K562 (cell line): ENCODE measurements around the gene AGTR1. TPM values are rescaled to one million over a fixed set of nuclear protein-coding genes. Genes with fewer than 3 reads are reported as not detected.

Source experiments
- ATAC-seq: fragments of 200-7000 bp; cut with Tn5 transposase; 3 replicates; pipeline ENCODE4 v1.9.1; 2020; ENCODE audit warnings: moderate library complexity
- BruUV-seq: library from RNA; stranded (reverse); fragments of 400-500 nt; replicated peaks from 2 replicates; lab custom pipeline; 2021; lab: Mats Ljungman, UMichigan
- CTCF ChIA-PET: fragments of 300-600 bp; formaldehyde crosslinking; extraction: SDS; loops from one replicate; lab custom pipeline; 2021; ENCODE audit warnings: low intra/inter-chr PET ratio; lab: Yijun Ruan, JAX
- POLR2A ChIA-PET: fragments of 300-600, 350-650 bp; sonication (Branson Sonifier 250); formaldehyde crosslinking; extraction: SDS; loops from one replicate; lab custom pipeline; 2021; ENCODE audit warnings: antibody characterized with exemption, inconsistent platforms; lab: Yijun Ruan, JAX
- DNase-seq, 4 experiments: peaks; one replicate each; pipeline versions ENCODE4 v3.0.0 to v3.0.0-alpha.2; 2011 to 2018; ENCODE audit warnings: low spot score in 3 of 4, mixed read lengths in 3 of 4; ENCODE audit errors: extremely low read depth in 1 of 4
- FAIRE-seq: peaks from 2 replicates; lab custom pipeline; 2011; peaks lifted over from hg19 to GRCh38; lab: Jason Lieb, UNC
- H2AFZ ChIP-seq: 2 replicates; pipeline ENCODE4 v1.6.0; 2011; ENCODE audit warnings: low read depth, low read length, control low read depth, inconsistent platforms
- H3K27ac ChIP-seq: fragments of 200-600 bp; 3 replicates; pipeline ENCODE4 v1.8.0; 2011; ENCODE audit warnings: low read depth, mild to moderate bottlenecking, control low read depth, inconsistent platforms, low read length, moderate library complexity, mixed read lengths; ENCODE audit errors: extremely low read depth
- H3K27me3 ChIP-seq, 2 experiments: fragments of 300-600 bp in 1 of 2; 2 replicates in 1 of 2; 3 replicates in 1 of 2; pipeline versions ENCODE4 v1.6.0 to v1.8.0; 2011; ENCODE audit warnings: inconsistent platforms in 2 of 2, low read length in 2 of 2, mild to moderate bottlenecking in 1 of 2, mixed read lengths in 1 of 2, moderate library complexity in 1 of 2; ENCODE audit not compliant: control insufficient read depth in 2 of 2, insufficient read depth in 2 of 2
- H3K36me3 ChIP-seq: fragments of 300-600 bp; 3 replicates; pipeline ENCODE4 v1.8.0; 2011; ENCODE audit warnings: mild to moderate bottlenecking, low read length, inconsistent platforms; ENCODE audit not compliant: control insufficient read depth, insufficient read depth
- H3K4me1 ChIP-seq, 2 experiments: fragments of 200-600 bp in 1 of 2; replicated peaks in 1 of 2; 2 replicates in 1 of 2; 3 replicates in 1 of 2; pipeline versions ENCODE4 v1.5.1 to v1.8.0; 2011; ENCODE audit warnings: inconsistent platforms in 2 of 2, low read length in 2 of 2, mild to moderate bottlenecking in 1 of 2, mixed read lengths in 1 of 2, moderate library complexity in 1 of 2; ENCODE audit not compliant: control insufficient read depth in 2 of 2, insufficient read depth in 2 of 2
- H3K4me2 ChIP-seq: 2 replicates; pipeline ENCODE4 v1.6.1; 2011; ENCODE audit warnings: low read length, control low read depth, inconsistent platforms, mixed read lengths; ENCODE audit not compliant: insufficient read depth
- H3K4me3 ChIP-seq: fragments of 200-600 bp; sonication (generic), shearing (Covaris generic); 2 replicates; pipeline ENCODE4 v1.5.1; 2016; ENCODE audit warnings: control low read depth, inconsistent platforms
- H3K79me2 ChIP-seq: fragments of 200-600 bp; 3 replicates; pipeline ENCODE4 v1.8.0; 2011; ENCODE audit warnings: low read length, inconsistent platforms; ENCODE audit not compliant: control insufficient read depth, insufficient read depth
- H3K9ac ChIP-seq, 2 experiments: 2 replicates each; pipeline versions ENCODE4 v1.6.0 to v1.6.1; 2011; ENCODE audit warnings: low read depth in 2 of 2, low read length in 2 of 2, control low read depth in 1 of 2, inconsistent platforms in 1 of 2, mild to moderate bottlenecking in 1 of 2, mixed read lengths in 1 of 2; ENCODE audit not compliant: insufficient read depth in 1 of 2
- H3K9me1 ChIP-seq: one replicate; pipeline ENCODE4 v1.6.0; 2011; ENCODE audit warnings: inconsistent platforms, mild to moderate bottlenecking, low read length, moderate library complexity; ENCODE audit not compliant: control insufficient read depth, insufficient read depth
- H3K9me3 ChIP-seq: replicated peaks from 2 replicates; pipeline ENCODE4 v1.5.1; 2011; ENCODE audit warnings: low read depth, low read length, inconsistent platforms; ENCODE audit not compliant: control insufficient read depth, insufficient read depth
- H4K20me1 ChIP-seq: replicated peaks from 2 replicates; pipeline ENCODE4 v1.6.1; 2011; ENCODE audit warnings: low read length, inconsistent platforms, mixed read lengths; ENCODE audit not compliant: control insufficient read depth, insufficient read depth
- CBX1 ChIP-seq: sonication (generic); IDR thresholded peaks from 2 replicates; pipeline ENCODE4 v1.6.1; 2016; ENCODE audit warnings: antibody characterized with exemption, low read depth, mild to moderate bottlenecking
- CHD7 ChIP-seq: fragments of 200-600 bp; sonication (generic); IDR thresholded peaks from one replicate; pipeline ENCODE4 v1.6.1; 2012; ENCODE audit warnings: mild to moderate bottlenecking, low read depth, low read length, inconsistent platforms
- MBD2 ChIP-seq: sonication (generic); IDR thresholded peaks from 2 replicates; pipeline ENCODE4 v1.6.1; 2016; ENCODE audit warnings: low read depth, borderline replicate concordance
- ZNF263 ChIP-seq: sonication (generic); formaldehyde crosslinking; IDR thresholded peaks from 2 replicates; pipeline ENCODE4 v1.8.0; 2022; ENCODE audit warnings: mild to moderate bottlenecking, missing genetic modification reagents, borderline replicate concordance
- WGBS: fragments of 100-300 bp; shearing (Covaris generic); methylation state at CpG from one replicate; pipeline ENCODE4 v1.1.6; 2016; ENCODE audit warnings: low coverage, mixed read lengths; ENCODE audit not compliant: insufficient coverage; ENCODE audit errors: missing lambda C conversion rate; 5-methylcytosine and 5-hydroxymethylcytosine counted together
- in situ Hi-C: fragments of 300-500 bp; cut with MboI; formaldehyde crosslinking; loops from 4 replicates; pipeline ENCODE4 v1.15.0; 2018; ENCODE audit warnings: inconsistent platforms, mixed read lengths
- intact Hi-C: fragments of 100-400 bp; cut with micrococcal nuclease; formaldehyde crosslinking; loops from 2 replicates; pipeline ENCODE4 v1.14.2; 2022
- polyA plus RNA-seq, 8 experiments: library from polyadenylated mRNA; depleted of rRNA in 4 of 8; stranded (reverse) in 5 of 8; unstranded in 3 of 8; fragments of >200 nt; fragmentation: Nextera tagmentation in 2 of 8; fragmentation: Illumina TruSeq in 1 of 8; extraction: Ambion mirVana in 2 of 8; extraction: Trizol in 1 of 8; gene quantifications; 2 replicates each; pipeline versions ENCODE4 v1.2.1 to v1.2.3, GENCODE V29; 2011 to 2014; ENCODE audit warnings: inconsistent platforms in 1 of 8, missing spikeins in 1 of 8
- total RNA-seq, 7 experiments: library from RNA; depleted of rRNA in 6 of 7; stranded (reverse); fragments of >200 nt in 6 of 7; fragmentation: Illumina TruSeq in 2 of 7; extraction: Trizol in 2 of 7; gene quantifications; 2 replicates each; pipeline versions ENCODE4 v1.2.1 to v1.2.3, GENCODE V29; 2011 to 2021; ENCODE audit warnings: low replicate concordance in 1 of 7
- TF ChIP-seq, protein P1 (sequence below): IDR thresholded peaks from 3 replicates; pipeline ENCODE4 v1.6.1; 2011; ENCODE audit warnings: borderline replicate concordance, mild to moderate bottlenecking, moderate library complexity; ENCODE audit not compliant: insufficient read length; ENCODE audit errors: extremely low read depth

Gene AGTR1
- total and polyA plus RNA-seq, 9 of the 15 experiments (the other 6 are each of a cell fraction or from before 2014, with no cell fraction given), result not detected

DNA sequence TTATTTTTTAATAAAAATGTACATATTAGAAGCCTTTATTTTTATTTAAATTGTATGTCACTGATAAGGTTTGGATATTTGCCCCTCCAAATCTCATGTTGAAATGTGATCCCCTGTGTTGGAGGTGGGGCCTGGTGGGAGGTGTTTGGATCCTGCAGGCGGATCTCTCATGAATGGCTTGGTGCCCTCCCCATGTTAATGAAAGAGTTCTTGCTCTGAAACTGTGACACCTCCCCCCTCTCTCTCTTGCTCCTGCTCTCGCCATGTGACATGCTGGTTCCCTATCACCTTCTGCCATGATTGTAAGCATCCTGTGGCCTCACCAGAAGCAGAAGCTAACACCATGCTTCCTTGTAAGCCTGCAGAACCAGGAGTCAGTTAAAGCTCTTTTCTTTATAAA, 13.0 kb downstream of the AGTR1 start:
- no peaks in the 10 kb centered on the region for H3K79me2 ChIP-seq
- DNase-seq (no peak), FAIRE-seq (no peak), ATAC-seq (no peak)
- no TSS peak for BruUV-seq
- no peaks in the 10 kb centered on the region for H4K20me1 ChIP-seq
- ChIA-PET POLR2A (interaction anchor here (0.6 kb wide), 1 partner anchor 99 kb away, joined by 4 read pairs; no protein-coding TSS in a partner anchor), CTCF (no interaction called here)
- H3K36me3 ChIP-seq, result no peaks in the 10 kb centered on the region
- H3K4me3 ChIP-seq, result no peak overlapping the region
- in situ Hi-C loops, result no loop called here
- H2AFZ ChIP-seq, result no peak overlapping the region
- no peaks in the 10 kb centered on the region for H3K9me3 ChIP-seq
- no peak overlapping the region for H3K27ac ChIP-seq
- H3K9me1 ChIP-seq, result no peaks in the 10 kb centered on the region
- no peak overlapping the region for H3K4me2 ChIP-seq
- H3K4me1 ChIP-seq, result no peaks in the 10 kb centered on the region
- H3K9ac ChIP-seq, result no peak overlapping the region
- 0% methylated on average over 2 of the region's 2 CpGs for WGBS
- intact Hi-C loops, result no loop called here
- no peaks in the 10 kb centered on the region for H3K27me3 ChIP-seq
- TF ChIP-seq, protein P1, sequence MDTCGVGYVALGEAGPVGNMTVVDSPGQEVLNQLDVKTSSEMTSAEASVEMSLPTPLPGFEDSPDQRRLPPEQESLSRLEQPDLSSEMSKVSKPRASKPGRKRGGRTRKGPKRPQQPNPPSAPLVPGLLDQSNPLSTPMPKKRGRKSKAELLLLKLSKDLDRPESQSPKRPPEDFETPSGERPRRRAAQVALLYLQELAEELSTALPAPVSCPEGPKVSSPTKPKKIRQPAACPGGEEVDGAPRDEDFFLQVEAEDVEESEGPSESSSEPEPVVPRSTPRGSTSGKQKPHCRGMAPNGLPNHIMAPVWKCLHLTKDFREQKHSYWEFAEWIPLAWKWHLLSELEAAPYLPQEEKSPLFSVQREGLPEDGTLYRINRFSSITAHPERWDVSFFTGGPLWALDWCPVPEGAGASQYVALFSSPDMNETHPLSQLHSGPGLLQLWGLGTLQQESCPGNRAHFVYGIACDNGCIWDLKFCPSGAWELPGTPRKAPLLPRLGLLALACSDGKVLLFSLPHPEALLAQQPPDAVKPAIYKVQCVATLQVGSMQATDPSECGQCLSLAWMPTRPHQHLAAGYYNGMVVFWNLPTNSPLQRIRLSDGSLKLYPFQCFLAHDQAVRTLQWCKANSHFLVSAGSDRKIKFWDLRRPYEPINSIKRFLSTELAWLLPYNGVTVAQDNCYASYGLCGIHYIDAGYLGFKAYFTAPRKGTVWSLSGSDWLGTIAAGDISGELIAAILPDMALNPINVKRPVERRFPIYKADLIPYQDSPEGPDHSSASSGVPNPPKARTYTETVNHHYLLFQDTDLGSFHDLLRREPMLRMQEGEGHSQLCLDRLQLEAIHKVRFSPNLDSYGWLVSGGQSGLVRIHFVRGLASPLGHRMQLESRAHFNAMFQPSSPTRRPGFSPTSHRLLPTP, result no peak
- TF ChIP-seq CBX1 (no peak), ZNF263 (CRISPR knock-in tag) (no peak), MBD2 (no peak), CHD7 (no peak)
